ENCODE results near the gene HIGD2A.
"Not testable (repeated sequence)": the region's sequence is repeated elsewhere in the genome, so short reads cannot be mapped to it uniquely, and the experiment has no call there.

HIGD2A gene

GRCh38 chr5:176401281-176402205, 13.0 kb downstream of the HIGD2A start:
- Histone ChIP-seq H3K4me3 (ENCODE audit: low read depth, low read length) (no peak overlapping the region), H3K27me3 (ENCODE audit: control insufficient read depth, insufficient read depth, low read length) (no peaks in the 10 kb centered on the region), H3K9me3 (ENCODE audit: control insufficient read depth, insufficient read depth, low read length) (no peaks in the 10 kb centered on the region), H3K36me3 (ENCODE audit: control insufficient read depth, insufficient read depth, low read length) (no peaks in the 10 kb centered on the region), H3K9ac (ENCODE audit: low read depth, low read length) (no peak overlapping the region), H3K4me1 (ENCODE audit: control insufficient read depth, insufficient read depth, low read length) (no peaks in the 10 kb centered on the region)

DNA sequence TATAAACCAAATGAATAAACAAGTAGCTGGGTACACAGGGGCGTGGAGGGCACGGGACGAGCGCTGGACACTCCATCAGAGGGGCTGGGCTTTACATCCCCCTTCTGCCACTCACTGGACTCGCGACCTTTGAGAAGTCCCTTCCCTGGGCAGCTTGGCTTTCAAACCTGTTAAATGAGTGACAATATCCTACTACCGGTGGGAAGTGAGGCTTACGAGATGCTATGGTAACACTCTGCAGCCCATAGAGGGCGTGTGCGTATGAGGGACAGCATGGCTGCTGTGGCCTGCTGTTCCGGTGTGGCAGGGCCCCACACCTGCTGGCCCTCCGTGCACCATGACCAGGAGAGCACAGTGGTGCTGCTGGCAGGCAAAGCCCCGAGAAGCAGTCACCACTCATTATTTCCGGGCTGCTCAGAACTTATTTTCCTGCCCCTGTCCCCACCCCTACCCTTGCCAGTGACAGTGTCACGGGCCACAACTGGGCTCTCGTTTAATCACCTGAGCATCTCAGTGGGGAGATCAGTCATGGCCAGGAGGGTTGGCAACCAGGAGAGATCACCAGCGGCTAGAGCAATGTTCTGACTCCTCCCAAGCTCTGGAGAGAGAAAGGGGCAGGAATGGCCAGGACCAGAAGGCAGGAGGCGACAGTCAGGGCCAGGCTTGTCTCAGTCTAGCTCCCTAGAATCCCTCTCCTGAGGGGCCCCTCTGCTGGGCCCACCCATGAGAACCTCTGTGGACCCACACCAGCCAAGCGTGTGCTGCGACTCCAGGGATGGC, 17.3 kb downstream of the HIGD2A start:
- no peaks in the 10 kb centered on the region for H3K9me3 ChIP-seq (ENCODE audit: control insufficient read depth, insufficient read depth, low read length)
- no peaks in the 10 kb centered on the region for H3K4me1 ChIP-seq (ENCODE audit: control insufficient read depth, insufficient read depth, low read length)
- no peak overlapping the region for H3K4me3 ChIP-seq (ENCODE audit: low read depth, low read length)
- H3K27me3 ChIP-seq (ENCODE audit: control insufficient read depth, insufficient read depth, low read length), result no peaks in the 10 kb centered on the region
- H3K36me3 ChIP-seq (ENCODE audit: control insufficient read depth, insufficient read depth, low read length), result no peaks in the 10 kb centered on the region
- H3K9ac ChIP-seq (ENCODE audit: low read depth, low read length), result no peak overlapping the region

- no peaks in the 10 kb centered on the region for H3K4me1 ChIP-seq (ENCODE audit: control insufficient read depth, insufficient read depth, low read length)
- no peaks in the 10 kb centered on the region for H3K27me3 ChIP-seq (ENCODE audit: control insufficient read depth, insufficient read depth, low read length)
- no peaks in the 10 kb centered on the region for H3K36me3 ChIP-seq (ENCODE audit: control insufficient read depth, insufficient read depth, low read length)
- H3K9me3 ChIP-seq (ENCODE audit: control insufficient read depth, insufficient read depth, low read length), result no peaks in the 10 kb centered on the region
- no peak overlapping the region for H3K9ac ChIP-seq (ENCODE audit: low read depth, low read length)
- H3K4me3 ChIP-seq (ENCODE audit: low read depth, low read length), result no peak overlapping the region
Measured at GRCh38 chr5:176406436-176407052, 18.0 kb downstream of the HIGD2A start.

DNA sequence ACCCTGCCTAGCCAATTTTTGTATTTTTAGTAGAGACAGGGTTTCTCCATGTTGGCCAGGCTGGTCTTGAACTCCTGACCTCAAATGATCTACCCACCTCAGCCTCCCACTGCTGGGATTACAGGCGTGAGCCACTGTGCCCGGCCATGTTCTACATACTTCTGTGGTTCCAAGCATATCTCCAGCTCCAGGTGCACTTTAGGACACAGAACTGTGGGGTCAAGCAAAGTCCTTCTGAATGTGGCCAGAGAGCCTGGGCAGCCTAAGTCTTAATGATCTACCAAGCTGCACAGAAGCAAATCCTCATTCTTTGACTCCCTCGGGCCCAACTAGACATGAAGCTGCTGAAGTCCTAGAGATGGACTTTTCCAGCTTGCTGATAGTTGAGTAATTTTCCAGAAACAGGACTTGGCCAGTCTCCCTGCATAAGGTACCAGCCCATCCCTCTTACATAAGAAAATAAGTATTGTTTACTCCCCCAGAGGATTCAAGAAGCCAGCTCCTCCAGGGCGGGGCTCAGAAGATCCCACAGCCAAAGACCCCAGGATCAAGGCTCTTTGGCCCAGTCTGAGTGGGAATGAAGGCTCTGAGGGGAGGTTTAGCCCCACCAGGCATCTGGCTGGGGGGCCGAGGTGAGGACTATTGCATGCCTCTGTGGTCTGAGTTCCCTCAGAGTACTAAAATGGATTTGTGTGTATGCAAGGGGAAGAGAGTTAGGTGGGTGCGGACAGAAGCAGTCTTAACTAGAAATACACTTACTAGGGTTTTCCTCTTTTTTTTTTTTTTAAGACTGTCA, 19.1 kb downstream of the HIGD2A start:
- Histone ChIP-seq H3K27me3 (ENCODE audit: control insufficient read depth, insufficient read depth, low read length) (no peaks in the 10 kb centered on the region), H3K9me3 (ENCODE audit: control insufficient read depth, insufficient read depth, low read length) (no peaks in the 10 kb centered on the region), H3K4me1 (ENCODE audit: control insufficient read depth, insufficient read depth, low read length) (no peaks in the 10 kb centered on the region), H3K9ac (ENCODE audit: low read depth, low read length) (no peak overlapping the region), H3K4me3 (ENCODE audit: low read depth, low read length) (no peak overlapping the region), H3K36me3 (ENCODE audit: control insufficient read depth, insufficient read depth, low read length) (no peaks in the 10 kb centered on the region)

DNA sequence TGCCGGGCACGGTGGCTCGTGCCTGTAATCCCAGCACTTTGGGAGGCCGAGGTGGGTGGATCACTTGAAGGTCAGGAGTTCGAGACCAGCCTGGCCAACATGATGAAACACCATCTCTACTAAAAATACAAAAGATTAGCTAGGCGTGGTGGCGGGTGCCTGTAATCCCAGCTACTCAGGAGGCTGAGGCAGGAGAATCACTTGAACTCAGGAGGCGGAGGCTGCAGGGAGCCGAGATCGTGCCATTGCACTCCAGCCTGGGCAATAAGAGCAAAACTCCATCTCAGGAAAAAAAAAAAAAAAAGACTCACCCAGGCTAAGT, 19.7 kb downstream of the HIGD2A start:
- not testable (repeated sequence) for H3K27me3 ChIP-seq (ENCODE audit: control insufficient read depth, insufficient read depth, low read length); H3K9ac ChIP-seq (ENCODE audit: low read depth, low read length); H3K4me3 ChIP-seq (ENCODE audit: low read depth, low read length); H3K4me1 ChIP-seq (ENCODE audit: control insufficient read depth, insufficient read depth, low read length); H3K36me3 ChIP-seq (ENCODE audit: control insufficient read depth, insufficient read depth, low read length); H3K9me3 ChIP-seq (ENCODE audit: control insufficient read depth, insufficient read depth, low read length)

DNA sequence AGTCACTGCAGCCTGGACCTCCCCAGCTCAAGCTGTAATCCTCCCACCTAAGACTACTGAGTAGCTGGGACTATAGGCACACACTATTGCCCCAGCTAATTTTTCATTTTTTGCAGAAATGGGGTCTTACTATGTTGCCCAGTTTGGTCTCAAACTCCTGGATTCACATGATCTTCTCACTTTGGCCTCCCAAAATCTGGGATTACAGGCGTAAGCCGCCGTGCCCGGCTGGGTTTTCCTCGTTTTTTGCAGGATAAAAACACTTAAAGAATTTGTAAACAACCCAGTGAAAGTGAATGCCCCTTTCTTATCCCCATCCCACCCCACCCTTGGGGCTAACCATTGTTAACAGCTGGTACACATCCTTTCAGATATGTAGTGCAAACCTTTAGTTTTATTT, 20.0 kb downstream of the HIGD2A start:
- Histone ChIP-seq H3K9me3 (ENCODE audit: control insufficient read depth, insufficient read depth, low read length) (no peaks in the 10 kb centered on the region), H3K4me3 (ENCODE audit: low read depth, low read length) (no peak overlapping the region), H3K4me1 (ENCODE audit: control insufficient read depth, insufficient read depth, low read length) (no peaks in the 10 kb centered on the region), H3K27me3 (ENCODE audit: control insufficient read depth, insufficient read depth, low read length) (no peaks in the 10 kb centered on the region), H3K9ac (ENCODE audit: low read depth, low read length) (no peak overlapping the region), H3K36me3 (ENCODE audit: control insufficient read depth, insufficient read depth, low read length) (no peaks in the 10 kb centered on the region)

DNA sequence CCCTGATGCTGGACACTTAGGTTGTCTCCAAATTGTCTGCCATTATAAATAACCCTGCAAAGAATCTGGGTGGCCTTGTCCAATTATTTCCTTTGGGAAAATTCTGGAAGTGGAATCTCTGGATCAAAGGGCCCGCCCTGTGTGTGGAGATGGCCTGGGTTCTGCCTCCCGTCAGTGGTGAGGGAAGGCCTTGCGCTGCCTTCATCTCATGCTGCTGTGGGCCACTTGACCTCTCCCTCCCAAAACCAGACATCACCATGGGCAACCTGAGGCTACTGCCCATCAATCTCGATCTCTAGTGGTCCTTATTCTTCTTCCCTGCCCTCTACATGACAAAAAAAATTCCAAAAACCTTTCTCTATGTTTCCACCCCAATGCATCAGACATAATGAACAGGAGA, 21.2 kb downstream of the HIGD2A start:
- Histone ChIP-seq H3K36me3 (ENCODE audit: control insufficient read depth, insufficient read depth, low read length) (no peaks in the 10 kb centered on the region), H3K4me3 (ENCODE audit: low read depth, low read length) (no peak overlapping the region)

DNA sequence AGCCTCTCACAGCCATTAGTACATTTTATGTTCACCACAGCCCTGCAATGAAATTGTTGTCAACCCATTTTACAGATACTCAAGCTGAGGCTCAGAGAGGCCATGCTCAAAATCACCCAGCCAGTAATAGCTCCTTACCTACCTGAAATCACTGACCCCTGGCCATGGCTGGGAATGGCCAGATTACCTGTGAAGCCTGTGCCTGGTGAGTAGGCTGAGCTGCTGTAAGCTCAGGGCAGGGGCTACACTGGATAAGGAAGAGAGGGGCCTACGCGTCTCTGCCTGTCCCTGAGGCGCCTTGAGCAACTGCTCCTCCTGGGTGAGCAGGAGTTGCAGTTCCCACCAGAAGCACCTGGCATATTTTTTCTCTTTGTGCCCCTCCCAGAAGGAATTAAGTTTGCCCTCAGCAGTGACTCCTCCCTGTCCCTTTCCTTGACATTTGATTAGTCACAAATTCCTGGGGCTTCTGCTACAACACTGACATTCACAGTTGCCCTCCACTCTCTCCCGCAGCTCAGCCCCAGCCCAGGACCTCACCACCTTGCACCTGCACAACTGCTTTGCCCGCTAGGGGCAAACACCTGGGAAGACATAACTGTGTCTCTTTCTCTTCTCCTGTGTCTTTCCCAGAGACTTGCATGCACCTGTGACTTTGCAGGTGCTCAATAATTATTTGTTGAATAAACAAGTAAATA, 22.1 kb downstream of the HIGD2A start:
- no peaks in the 10 kb centered on the region for H3K36me3 ChIP-seq (ENCODE audit: control insufficient read depth, insufficient read depth, low read length)
- no peaks in the 10 kb centered on the region for H3K9me3 ChIP-seq (ENCODE audit: control insufficient read depth, insufficient read depth, low read length)
- no peaks in the 10 kb centered on the region for H3K4me1 ChIP-seq (ENCODE audit: control insufficient read depth, insufficient read depth, low read length)
- no peak overlapping the region for H3K9ac ChIP-seq (ENCODE audit: low read depth, low read length)
- no peak overlapping the region for H3K4me3 ChIP-seq (ENCODE audit: low read depth, low read length)
- H3K27me3 ChIP-seq (ENCODE audit: control insufficient read depth, insufficient read depth, low read length), result peaks cover 3% of the 10 kb centered on the region

More for the DNA sequence above, 21.2 kb downstream of the HIGD2A start:
- no peaks in the 10 kb centered on the region for H3K27me3 ChIP-seq (ENCODE audit: control insufficient read depth, insufficient read depth, low read length)
- H3K9me3 ChIP-seq (ENCODE audit: control insufficient read depth, insufficient read depth, low read length), result no peaks in the 10 kb centered on the region
- H3K9ac ChIP-seq (ENCODE audit: low read depth, low read length), result no peak overlapping the region
- no peaks in the 10 kb centered on the region for H3K4me1 ChIP-seq (ENCODE audit: control insufficient read depth, insufficient read depth, low read length)

GRCh38 chr5:176412517-176413254, 24.1 kb downstream of the HIGD2A start:
- H3K9me3 ChIP-seq (ENCODE audit: control insufficient read depth, insufficient read depth, low read length), result no peaks in the 10 kb centered on the region
- H3K9ac ChIP-seq (ENCODE audit: low read depth, low read length), result no peak overlapping the region
- H3K4me3 ChIP-seq (ENCODE audit: low read depth, low read length), result no peak overlapping the region
- no peaks in the 10 kb centered on the region for H3K4me1 ChIP-seq (ENCODE audit: control insufficient read depth, insufficient read depth, low read length)
- no peaks in the 10 kb centered on the region for H3K36me3 ChIP-seq (ENCODE audit: control insufficient read depth, insufficient read depth, low read length)
- peaks cover 6% of the 10 kb centered on the region for H3K27me3 ChIP-seq (ENCODE audit: control insufficient read depth, insufficient read depth, low read length)

DNA sequence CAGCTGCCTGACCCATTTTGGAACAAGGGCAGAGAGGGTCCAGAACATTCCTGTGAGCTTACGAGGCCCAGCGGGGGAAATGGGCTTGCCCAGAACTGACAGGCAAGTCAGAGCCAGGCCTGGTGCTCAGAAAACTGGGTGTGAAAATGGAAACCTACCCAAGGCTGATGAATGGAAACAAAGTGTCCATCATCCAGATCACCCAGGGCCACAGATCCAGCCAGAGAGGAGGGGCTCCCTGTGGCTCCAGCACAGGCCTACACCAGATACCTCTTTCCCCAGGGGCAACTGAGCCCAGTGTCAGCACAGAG, 24.7 kb downstream of the HIGD2A start:
- no peaks in the 10 kb centered on the region for H3K36me3 ChIP-seq (ENCODE audit: control insufficient read depth, insufficient read depth, low read length)
- no peaks in the 10 kb centered on the region for H3K4me1 ChIP-seq (ENCODE audit: control insufficient read depth, insufficient read depth, low read length)
- no peaks in the 10 kb centered on the region for H3K9me3 ChIP-seq (ENCODE audit: control insufficient read depth, insufficient read depth, low read length)
- peaks cover 6% of the 10 kb centered on the region for H3K27me3 ChIP-seq (ENCODE audit: control insufficient read depth, insufficient read depth, low read length)
- H3K9ac ChIP-seq (ENCODE audit: low read depth, low read length), result no peak overlapping the region
- H3K4me3 ChIP-seq (ENCODE audit: low read depth, low read length), result no peak overlapping the region

Data from iPS-15b (cell line).